ENCODE data around the gene CDK13. TPM values are rescaled to one million over a fixed set of nuclear protein-coding genes. Genes with fewer than 3 reads are reported as not detected.

The CDK13 gene
- total RNA-seq, 4 donors from 2014 or later: 48.5 to 144 (median 94.3) TPM

DNA sequence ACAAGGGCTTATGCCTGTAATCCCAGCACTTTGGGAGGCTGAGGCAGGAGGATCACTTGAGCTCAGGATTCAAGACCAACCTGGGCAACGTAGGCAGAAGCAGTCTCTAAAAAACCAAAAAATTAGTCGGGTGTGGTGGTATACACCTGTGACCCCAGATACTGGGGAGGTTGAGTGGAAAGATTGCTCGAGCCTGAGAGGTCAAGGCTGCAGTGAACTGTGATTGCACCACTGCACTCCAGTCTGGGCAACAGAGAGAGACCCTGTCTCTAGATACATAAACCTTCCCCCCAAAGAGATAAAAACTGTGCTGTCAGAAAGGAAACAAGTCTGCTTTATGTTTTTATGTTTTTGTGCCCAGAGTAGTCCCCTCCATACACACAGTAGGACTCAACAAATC is 27.5 kb upstream of the CDK13 start:
- Histone ChIP-seq H3K4me3 (no peak overlapping the region), H3K36me3 (no peaks in the 10 kb centered on the region), H3K4me1 (no peaks in the 10 kb centered on the region), H3K27me3 (no peaks in the 10 kb centered on the region), H3K27ac (no peak overlapping the region), H3K9me3 (no peaks in the 10 kb centered on the region)
- intact Hi-C loops (cut with DNase I; ENCODE audit: low total_unique reads): no loop called here
- no peak for DNase-seq
- TF ChIP-seq POLR2A (IDR thresholded peaks at IDR 0.05) (no peak), CTCF (IDR thresholded peaks at IDR 0.05) (no peak)

DNA sequence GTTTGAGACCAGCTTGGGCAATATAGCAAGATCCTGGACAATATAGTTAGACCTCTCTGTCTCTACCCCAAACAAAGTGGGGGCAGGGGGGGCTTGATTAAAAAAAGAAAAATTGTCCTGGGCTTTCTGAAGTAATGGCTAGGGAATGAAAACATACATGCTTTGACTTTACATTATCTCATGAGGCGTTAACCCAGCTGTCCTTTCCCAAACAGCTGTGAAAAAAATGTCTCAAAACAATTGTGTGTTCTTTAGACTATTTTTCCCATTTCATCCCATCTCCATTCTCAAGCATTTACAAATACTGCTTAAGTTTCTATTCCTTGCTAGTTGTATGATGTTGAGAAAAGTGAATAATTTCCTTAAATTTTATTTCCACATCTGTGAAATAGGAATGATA is 27.0 kb upstream of the CDK13 start:
- Histone ChIP-seq H3K9me3 (no peaks in the 10 kb centered on the region), H3K36me3 (no peaks in the 10 kb centered on the region), H3K27me3 (no peaks in the 10 kb centered on the region), H3K4me1 (no peaks in the 10 kb centered on the region), H3K4me3 (no peak overlapping the region), H3K27ac (no peak overlapping the region)
- TF ChIP-seq CTCF (IDR thresholded peaks at IDR 0.05) (no peak), POLR2A (IDR thresholded peaks at IDR 0.05) (no peak)
- intact Hi-C loops (cut with DNase I; ENCODE audit: low total_unique reads): no loop called here
- DNase-seq: no peak

- Histone ChIP-seq H3K27me3 (no peaks in the 10 kb centered on the region), H3K4me1 (no peaks in the 10 kb centered on the region), H3K9me3 (no peaks in the 10 kb centered on the region), H3K36me3 (no peaks in the 10 kb centered on the region), H3K27ac (no peak overlapping the region), H3K4me3 (no peak overlapping the region)
- TF ChIP-seq POLR2A (IDR thresholded peaks at IDR 0.05) (no peak), CTCF (IDR thresholded peaks at IDR 0.05) (no peak)
- DNase-seq: no peak
- intact Hi-C loops (cut with DNase I; ENCODE audit: low total_unique reads): no loop called here
These were observed 25.9 kb upstream of the CDK13 start for GRCh38 chr7:39924122-39924521.

GRCh38 chr7:39926111-39926510 is 23.9 kb upstream of the CDK13 start:
- intact Hi-C loops (cut with DNase I; ENCODE audit: low total_unique reads): no loop called here
- no peaks in the 10 kb centered on the region for H3K9me3 ChIP-seq
- H3K27me3 ChIP-seq: no peaks in the 10 kb centered on the region
- TF ChIP-seq CTCF (IDR thresholded peaks at IDR 0.05): no peak
- no peak overlapping the region for H3K27ac ChIP-seq
- no peak for DNase-seq
- no peaks in the 10 kb centered on the region for H3K36me3 ChIP-seq
- no peaks in the 10 kb centered on the region for H3K4me1 ChIP-seq
- no peak overlapping the region for H3K4me3 ChIP-seq

DNA sequence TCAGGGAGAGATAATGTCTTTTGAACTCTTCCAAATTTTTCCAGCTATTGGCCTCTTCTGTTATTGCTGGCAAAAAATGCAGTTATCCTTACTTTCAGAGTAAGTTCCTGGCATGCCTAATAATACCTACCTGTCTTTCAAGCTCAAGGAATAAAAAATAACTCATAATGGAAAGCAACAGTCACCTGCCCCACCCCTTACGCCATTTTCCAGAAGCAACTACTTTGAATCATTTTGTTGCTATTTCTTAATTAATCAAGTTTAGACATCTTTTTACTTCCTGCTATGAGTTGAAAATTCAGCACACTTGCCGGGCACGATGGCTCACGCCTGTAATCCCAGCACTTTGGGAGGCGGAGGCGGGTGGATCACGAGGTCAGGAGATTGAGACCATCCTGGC is 23.0 kb upstream of the CDK13 start:
- Histone ChIP-seq H3K27me3 (no peaks in the 10 kb centered on the region), H3K27ac (no peak overlapping the region), H3K36me3 (no peaks in the 10 kb centered on the region), H3K9me3 (no peaks in the 10 kb centered on the region), H3K4me3 (no peak overlapping the region), H3K4me1 (no peaks in the 10 kb centered on the region)
- TF ChIP-seq POLR2A (IDR thresholded peaks at IDR 0.05) (no peak), CTCF (IDR thresholded peaks at IDR 0.05) (no peak)
- DNase-seq: no peak
- intact Hi-C loops (cut with DNase I; ENCODE audit: low total_unique reads): no loop called here

Data from uterus (tissue), 4 donors.